DMS79 (cell line): ENCODE data around the gene STAG3.
"Not testable (repeated sequence)": the region's sequence is repeated elsewhere in the genome, so short reads cannot be mapped to it uniquely, and the experiment has no call there.

Experiments used
- DNase-seq: peaks from one replicate; lab custom pipeline; 2025; lab: John Stamatoyannopoulos, UW

Gene STAG3

GRCh38 chr7:100212631-100213286 lies 35.0 kb downstream of the STAG3 start:
- DNase-seq: no peak

GRCh38 chr7:100213672-100214071 lies 36.0 kb downstream of the STAG3 start:
- DNase-seq: no peak

- not testable (repeated sequence) for DNase-seq
These were observed 36.6 kb downstream of the STAG3 start for GRCh38 chr7:100214356-100214755.

GRCh38 chr7:100215895-100216294 lies 38.2 kb downstream of the STAG3 start:
- no peak for DNase-seq

GRCh38 chr7:100217934-100218333 lies 40.2 kb downstream of the STAG3 start:
- not testable (repeated sequence) for DNase-seq

- no peak for DNase-seq
These were observed 41.6 kb downstream of the STAG3 start for GRCh38 chr7:100219271-100219737.

GRCh38 chr7:100219801-100220585 lies 42.3 kb downstream of the STAG3 start, which contains the start of gene PVRIG:
Gene PVRIG (plus strand): TSS chr7:100219949. CDS start chr7:100219971, 22 bp downstream.
- DNase-seq: not testable (repeated sequence)

- DNase-seq: no peak
These were observed 43.0 kb downstream of the STAG3 start for GRCh38 chr7:100220586-100221230.

GRCh38 chr7:100221231-100221718 lies 43.6 kb downstream of the STAG3 start:
- no peak for DNase-seq

- DNase-seq: no peak
These were observed 44.2 kb downstream of the STAG3 start for GRCh38 chr7:100221767-100222444.

GRCh38 chr7:100222445-100223132 lies 44.9 kb downstream of the STAG3 start:
- no peak for DNase-seq

GRCh38 chr7:100223376-100223927 lies 45.7 kb downstream of the STAG3 start:
- DNase-seq: not testable (repeated sequence)

- not testable (repeated sequence) for DNase-seq
These were observed 47.2 kb downstream of the STAG3 start for GRCh38 chr7:100224891-100225290.

- DNase-seq: not testable (repeated sequence)
These were observed 57.1 kb downstream of the STAG3 start for GRCh38 chr7:100234660-100235317.

GRCh38 chr7:100239975-100240374 lies 62.3 kb downstream of the STAG3 start:
- DNase-seq: not testable (repeated sequence)

GRCh38 chr7:100243385-100243784 lies 65.7 kb downstream of the STAG3 start:
- not testable (repeated sequence) for DNase-seq

- DNase-seq: not testable (repeated sequence)
These were observed 67.4 kb downstream of the STAG3 start for GRCh38 chr7:100244988-100245605.

GRCh38 chr7:100246121-100246864 lies 68.6 kb downstream of the STAG3 start:
- DNase-seq: not testable (repeated sequence)

- not testable (repeated sequence) for DNase-seq
These were observed 69.1 kb downstream of the STAG3 start for GRCh38 chr7:100246865-100247137.
